Ovary (tissue), 9 donors: ENCODE data around the gene LARGE2. TPM values are rescaled to one million over a fixed set of nuclear protein-coding genes. Genes with fewer than 3 reads are reported as not detected.

Experiments used
- DNase-seq, 5 donors: peaks; one replicate each; pipeline ENCODE4 v3.0.0-alpha.2; 2019 to 2020
- H3K27ac ChIP-seq, 2 donors: fragments of 200-600 bp; one replicate each; pipeline versions ENCODE4 v1.5.1 to v1.8.0; 2019 to 2022
- H3K27me3 ChIP-seq: fragments of 200-600 bp; one replicate; pipeline ENCODE4 v1.8.0; 2022
- H3K36me3 ChIP-seq: fragments of 200-600 bp; sonication (generic); one replicate; pipeline ENCODE4 v1.5.1; 2019
- H3K4me1 ChIP-seq: one replicate; pipeline ENCODE4 v1.8.1; 2013; ENCODE audit warnings: mild to moderate bottlenecking, moderate library complexity; ENCODE audit not compliant: insufficient read depth
- H3K4me3 ChIP-seq: fragments of 200-600 bp; sonication (generic); one replicate; pipeline ENCODE4 v1.5.1; 2017
- H3K9me3 ChIP-seq, 2 donors: fragments of 200-600 bp in 1 of 2; sonication (generic) in 1 of 2; one replicate each; pipeline versions ENCODE4 v1.5.1 to v1.8.1; 2013 to 2019; ENCODE audit warnings: mild to moderate bottlenecking in 1 of 2, moderate library complexity in 1 of 2
- CTCF ChIP-seq, 3 donors: fragments of 450-650 bp in 2 of 3; fragments of 200-600 bp in 1 of 3; IDR thresholded peaks; one replicate each; pipeline versions ENCODE4 v1.5.1 to v1.8.0; 2016 to 2022; ENCODE audit warnings: antibody characterized with exemption in 3 of 3, mild to moderate bottlenecking in 1 of 3
- EP300 ChIP-seq: sonication (generic); formaldehyde crosslinking; IDR thresholded peaks from one replicate; pipeline ENCODE4 v1.6.1; 2017; ENCODE audit warnings: antibody characterized with exemption
- POLR2A ChIP-seq: fragments of 450-650 bp; IDR thresholded peaks from one replicate; pipeline ENCODE4 v1.6.1; 2017; ENCODE audit warnings: antibody characterized with exemption, mild to moderate bottlenecking, moderate library complexity
- WGBS, 3 donors: extraction: QIAGEN DNeasy Blood & Tissue Kit in 1 of 3; methylation state at CpG; one replicate each; pipeline versions ENCODE4 v1.1.5 to v1.1.7; 2013 to 2017; 5-methylcytosine and 5-hydroxymethylcytosine counted together
- intact Hi-C, 4 donors: fragments of 100-400 bp; cut with DNase I; formaldehyde crosslinking; loops; one replicate each; pipeline versions ENCODE4 v1.11.0 to v1.15.1; 2022 to 2023
- polyA plus RNA-seq, 2 donors: library from polyadenylated mRNA; stranded (reverse); fragments of 200-250 nt in 1 of 2; fragments of 350-450 nt in 1 of 2; fragmentation: Illumina TruSeq in 1 of 2; extraction: RNeasy Lipid Tissue Mini Kit (QIAGEN cat#74804) in 1 of 2; gene quantifications; one replicate each; pipeline ENCODE4 v1.2.3, GENCODE V29; 2013 to 2014
- total RNA-seq, 7 donors: library from RNA; depleted of rRNA in 2 of 7; stranded (reverse); fragments of >200 nt in 2 of 7; fragmentation: NEBNext Ultra II Directional in 3 of 7; extraction: Animal tissue kit (Norgen Biotek cat#: 25700) in 3 of 7; gene quantifications; one replicate each; pipeline versions ENCODE4 v1.1.0 to v1.2.4, GENCODE V29; 2016 to 2023
- donor health status: DM: no; HTN: no; CAD: no; lungs with moderate emphysema.
- donor health status: DM: no; HTN: no; CAD: no.
- donor health status: Bipolar disorder and iron deficiency.
- donor health status: DM: yes; HTN: yes; CAD: no.
- donor health status: DM: no; HTN: no; CAD: no.
- donor health status: DM: yes; HTN: yes; CAD: no.

LARGE2 gene
- total and polyA plus RNA-seq, 9 donors, result 0.42 to 8.0 (median 3.2) TPM

GRCh38 chr11:45935349-45936064, 13.1 kb downstream of the LARGE2 start:
- H3K4me3 ChIP-seq, result no peak overlapping the region
- 86 to 91% (median 88%) methylated on average over 8 of the region's 8 CpGs for WGBS, 3 donors
- intact Hi-C loops, result no loop called here
- no peak overlapping the region for H3K27ac ChIP-seq
- no peaks in the 10 kb centered on the region for H3K27me3 ChIP-seq
- H3K9me3 ChIP-seq, result no peaks in the 10 kb centered on the region
- H3K36me3 ChIP-seq, result no peaks in the 10 kb centered on the region
- no peaks in the 10 kb centered on the region for H3K4me1 ChIP-seq
- DNase-seq, result no peak
- no peak for TF ChIP-seq POLR2A
- no peak for TF ChIP-seq CTCF (IDR thresholded peaks at IDR 0.05)
- TF ChIP-seq EP300, result no peak

- no peaks in the 10 kb centered on the region for H3K9me3 ChIP-seq
- 86 to 89% (median 89%) methylated on average over 4 of the region's 4 CpGs for WGBS, 3 donors
- H3K27me3 ChIP-seq, result no peaks in the 10 kb centered on the region
- no peak for DNase-seq
- no peaks in the 10 kb centered on the region for H3K36me3 ChIP-seq
- H3K4me1 ChIP-seq, result no peaks in the 10 kb centered on the region
- intact Hi-C loops, result no loop called here
- H3K27ac ChIP-seq, result no peak overlapping the region
- TF ChIP-seq POLR2A (no peak), CTCF (IDR thresholded peaks at IDR 0.05) (no peak), EP300 (no peak)
- no peak overlapping the region for H3K4me3 ChIP-seq
Measured at GRCh38 chr11:45936511-45937054, 14.1 kb downstream of the LARGE2 start.

- no peaks in the 10 kb centered on the region for H3K4me1 ChIP-seq
- DNase-seq, result no peak
- WGBS, 3 donors, result 88 to 92% (median 90%) methylated on average over 10 of the region's 10 CpGs
- TF ChIP-seq POLR2A (no peak), EP300 (no peak), CTCF (IDR thresholded peaks at IDR 0.05) (no peak)
- intact Hi-C loops, result no loop called here
- H3K27me3 ChIP-seq, result no peaks in the 10 kb centered on the region
- no peak overlapping the region for H3K27ac ChIP-seq
- H3K36me3 ChIP-seq, result no peaks in the 10 kb centered on the region
- no peaks in the 10 kb centered on the region for H3K9me3 ChIP-seq
- no peak overlapping the region for H3K4me3 ChIP-seq
Measured at GRCh38 chr11:45937916-45938315, 15.5 kb downstream of the LARGE2 start.

DNA sequence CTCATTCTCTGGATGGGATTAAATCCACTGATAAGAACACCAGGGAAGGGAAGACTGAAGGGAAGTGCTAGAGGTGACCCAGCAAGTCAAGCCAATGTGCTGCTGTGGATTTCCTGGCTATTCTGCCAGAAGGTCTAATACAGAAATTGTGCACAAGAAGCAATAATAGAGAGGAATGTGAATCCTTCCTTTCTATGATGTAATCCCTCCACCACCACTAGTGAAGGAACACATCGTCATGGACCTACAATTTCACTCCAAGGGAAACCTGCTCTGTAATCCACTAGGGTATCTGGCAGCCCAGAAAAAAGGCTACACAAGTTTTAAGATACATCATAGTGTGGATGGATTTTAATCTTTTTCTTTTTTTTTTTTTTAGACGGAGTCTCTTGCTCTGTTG, 17.4 kb downstream of the LARGE2 start:
- Histone ChIP-seq H3K9me3 (no peaks in the 10 kb centered on the region), H3K36me3 (no peaks in the 10 kb centered on the region), H3K4me3 (no peak overlapping the region), H3K27ac (no peak overlapping the region), H3K27me3 (no peaks in the 10 kb centered on the region), H3K4me1 (no peaks in the 10 kb centered on the region)
- TF ChIP-seq POLR2A, result no peak
- DNase-seq, result no peak
- intact Hi-C loops, result no loop called here
- WGBS, 3 donors, result 81 to 90% (median 84%) methylated on average over 2 of the region's 2 CpGs

- no peak for DNase-seq
- Histone ChIP-seq H3K4me1 (peaks cover 3% of the 10 kb centered on the region), H3K9me3 (no peaks in the 10 kb centered on the region), H3K27me3 (no peaks in the 10 kb centered on the region), H3K4me3 (no peak overlapping the region), H3K27ac (no peak overlapping the region), H3K36me3 (no peaks in the 10 kb centered on the region)
- intact Hi-C loops, result no loop called here
- TF ChIP-seq EP300, result no peak
- no peak for TF ChIP-seq CTCF (IDR thresholded peaks at IDR 0.05)
- no peak for TF ChIP-seq POLR2A
- WGBS, 3 donors, result 93 to 97% (median 95%) methylated on average over 4 of the region's 4 CpGs
Measured at GRCh38 chr11:45941285-45941684, 18.8 kb downstream of the LARGE2 start.
